Cardiac fibroblast (primary cell): ENCODE data around the gene OSR1.

Experiments used
- DNase-seq, 2 donors: peaks; one replicate each; pipeline versions ENCODE4 v3.0.0 to v3.0.0-alpha.2; 2010; ENCODE audit warnings: low read depth in 2 of 2
- H3K4me3 ChIP-seq, 2 donors: replicated peaks in 1 of 2; 1 replicate in 1 of 2; 2 replicates in 1 of 2; pipeline ENCODE4 v1.5.1; 2011; ENCODE audit warnings: low read depth in 2 of 2, low read length in 2 of 2, mild to moderate bottlenecking in 2 of 2, moderate library complexity in 1 of 2
- CTCF ChIP-seq: IDR thresholded peaks from one replicate; pipeline ENCODE4 v1.5.1; 2011; ENCODE audit warnings: low read depth, mild to moderate bottlenecking, low read length, inconsistent platforms

Gene OSR1

GRCh38 chr2:19336781-19337180 lies 21.6 kb downstream of the OSR1 start:
- no peak for DNase-seq
- no peak for TF ChIP-seq CTCF
- no peak overlapping the region for H3K4me3 ChIP-seq

- H3K4me3 ChIP-seq, result no peak overlapping the region
- no peak for TF ChIP-seq CTCF
- no peak for DNase-seq
Observed at GRCh38 chr2:19332503-19332902, 25.9 kb downstream of the OSR1 start.

- no peak for TF ChIP-seq CTCF
- no peak overlapping the region for H3K4me3 ChIP-seq
Observed at GRCh38 chr2:19331450-19331849, 27.0 kb downstream of the OSR1 start.

GRCh38 chr2:19330436-19330835 lies 28.0 kb downstream of the OSR1 start:
- TF ChIP-seq CTCF, result no peak
- DNase-seq, result no peak
- no peak overlapping the region for H3K4me3 ChIP-seq

More at GRCh38 chr2:19331450-19331849, 27.0 kb downstream of the OSR1 start:
- DNase-seq, result no peak

GRCh38 chr2:19329445-19329844 lies 29.0 kb downstream of the OSR1 start:
- no peak overlapping the region for H3K4me3 ChIP-seq
- TF ChIP-seq CTCF, result no peak
- no peak for DNase-seq

- no peak overlapping the region for H3K4me3 ChIP-seq
- DNase-seq, result no peak
- TF ChIP-seq CTCF, result no peak
Observed at GRCh38 chr2:19327496-19327895, 30.9 kb downstream of the OSR1 start.

GRCh38 chr2:19321946-19322345 lies 36.5 kb downstream of the OSR1 start:
- TF ChIP-seq CTCF, result no peak
- peak; percentile 17 to 19 for DNase-seq
- H3K4me3 ChIP-seq, result no peak overlapping the region
